Smooth muscle cell (in vitro differentiated cells): ENCODE data around the gene ZSCAN5A. TPM values are rescaled to one million over a fixed set of nuclear protein-coding genes. Genes with fewer than 3 reads are reported as not detected.
"Not testable (repeated sequence)": the region's sequence is repeated elsewhere in the genome, so short reads cannot be mapped to it uniquely, and the experiment has no call there.

Source experiments
- DNase-seq: peaks from one replicate; lab custom pipeline; 2025; ENCODE audit not compliant: unreplicated experiment; lab: John Stamatoyannopoulos, UW
- H2AFZ ChIP-seq: fragments of 200-600 bp; sonication (generic); 2 replicates; pipeline ENCODE4 v1.6.0; 2016; ENCODE audit warnings: antibody characterized with exemption, low read depth, mild to moderate bottlenecking
- H3F3A ChIP-seq: fragments of 200-600 bp; sonication (generic); 2 replicates; pipeline ENCODE4 v1.6.0; 2017; ENCODE audit warnings: antibody characterized with exemption, low read depth
- H3K27ac ChIP-seq: fragments of 200-600 bp; sonication (generic); 2 replicates; pipeline ENCODE4 v1.5.1; 2016; ENCODE audit warnings: low read depth, mild to moderate bottlenecking
- H3K27me3 ChIP-seq: fragments of 200-600 bp; sonication (generic); 2 replicates; pipeline ENCODE4 v1.6.1; 2016; ENCODE audit warnings: low read depth, mild to moderate bottlenecking
- H3K36me3 ChIP-seq: fragments of 200-600 bp; sonication (generic); 2 replicates; pipeline ENCODE4 v1.5.1; 2016; ENCODE audit warnings: low read depth
- H3K4me1 ChIP-seq: fragments of 200-600 bp; sonication (generic); 2 replicates; pipeline ENCODE4 v1.5.1; 2016; ENCODE audit warnings: low read depth
- H3K4me2 ChIP-seq: fragments of 200-600 bp; sonication (generic); 2 replicates; pipeline ENCODE4 v1.6.0; 2016; ENCODE audit warnings: mild to moderate bottlenecking
- H3K4me3 ChIP-seq: fragments of 200-600 bp; sonication (generic); 2 replicates; pipeline ENCODE4 v1.5.1; 2016; ENCODE audit warnings: mild to moderate bottlenecking
- H3K79me2 ChIP-seq: fragments of 200-600 bp; sonication (generic); 2 replicates; pipeline ENCODE4 v1.6.0; 2016; ENCODE audit warnings: low read depth, mild to moderate bottlenecking
- H3K9ac ChIP-seq: fragments of 200-600 bp; sonication (generic); 2 replicates; pipeline ENCODE4 v1.6.0; 2016; ENCODE audit warnings: low read depth
- H3K9me3 ChIP-seq: fragments of 200-600 bp; sonication (generic); replicated peaks from 2 replicates; pipeline ENCODE4 v1.5.1; 2016; ENCODE audit warnings: low read depth
- H4K20me1 ChIP-seq: fragments of 200-600 bp; sonication (generic); 2 replicates; pipeline ENCODE4 v1.6.0; 2016; ENCODE audit warnings: low read depth
- CTCF ChIP-seq: fragments of 200-600 bp; sonication (generic); IDR thresholded peaks from 2 replicates; pipeline ENCODE4 v1.5.1; 2017; ENCODE audit warnings: borderline replicate concordance, mild to moderate bottlenecking, antibody characterized with exemption; ENCODE audit not compliant: insufficient read depth, poor library complexity, severe bottlenecking
- WGBS: methylation state at CpG from one replicate; pipeline ENCODE4 v1.1.7; 2016; ENCODE audit warnings: low lambda C conversion rate; 5-methylcytosine and 5-hydroxymethylcytosine counted together
- polyA plus RNA-seq: library from polyadenylated mRNA; unstranded; fragments of >200 nt; fragmentation: Nextera tagmentation; extraction: Ambion mirVana; gene quantifications from 2 replicates; pipeline ENCODE4 v1.2.1, GENCODE V29; 2016
- total RNA-seq: library from RNA; depleted of rRNA; stranded (reverse); fragments of >200 nt; gene quantifications from 2 replicates; pipeline ENCODE4 v1.2.3, GENCODE V29; 2014

ZSCAN5A gene
- total and polyA plus RNA-seq, 2 experiments from 2014 or later, result 4.7 to 5.3 TPM

DNA sequence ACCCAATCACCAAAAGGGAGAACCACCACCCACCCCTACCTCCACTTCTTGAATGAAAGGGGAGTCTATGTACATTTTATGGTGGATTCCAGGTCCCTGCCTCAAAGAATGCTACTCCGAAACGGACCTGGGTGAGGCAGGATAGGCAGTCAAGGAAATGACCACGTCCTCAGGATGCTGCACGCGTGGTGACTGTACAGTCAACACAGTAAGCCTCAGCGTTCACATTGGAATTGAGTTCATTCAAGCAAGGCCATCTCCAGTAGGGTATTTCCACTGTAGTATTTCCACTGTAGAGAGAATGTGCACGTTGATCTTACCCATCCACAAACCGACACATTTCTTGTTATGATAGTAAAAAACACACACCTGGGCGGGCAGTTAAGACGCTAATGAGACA lies 95.7 kb downstream of the ZSCAN5A start:
- WGBS, result 92% methylated on average over 10 of the region's 10 CpGs

DNA sequence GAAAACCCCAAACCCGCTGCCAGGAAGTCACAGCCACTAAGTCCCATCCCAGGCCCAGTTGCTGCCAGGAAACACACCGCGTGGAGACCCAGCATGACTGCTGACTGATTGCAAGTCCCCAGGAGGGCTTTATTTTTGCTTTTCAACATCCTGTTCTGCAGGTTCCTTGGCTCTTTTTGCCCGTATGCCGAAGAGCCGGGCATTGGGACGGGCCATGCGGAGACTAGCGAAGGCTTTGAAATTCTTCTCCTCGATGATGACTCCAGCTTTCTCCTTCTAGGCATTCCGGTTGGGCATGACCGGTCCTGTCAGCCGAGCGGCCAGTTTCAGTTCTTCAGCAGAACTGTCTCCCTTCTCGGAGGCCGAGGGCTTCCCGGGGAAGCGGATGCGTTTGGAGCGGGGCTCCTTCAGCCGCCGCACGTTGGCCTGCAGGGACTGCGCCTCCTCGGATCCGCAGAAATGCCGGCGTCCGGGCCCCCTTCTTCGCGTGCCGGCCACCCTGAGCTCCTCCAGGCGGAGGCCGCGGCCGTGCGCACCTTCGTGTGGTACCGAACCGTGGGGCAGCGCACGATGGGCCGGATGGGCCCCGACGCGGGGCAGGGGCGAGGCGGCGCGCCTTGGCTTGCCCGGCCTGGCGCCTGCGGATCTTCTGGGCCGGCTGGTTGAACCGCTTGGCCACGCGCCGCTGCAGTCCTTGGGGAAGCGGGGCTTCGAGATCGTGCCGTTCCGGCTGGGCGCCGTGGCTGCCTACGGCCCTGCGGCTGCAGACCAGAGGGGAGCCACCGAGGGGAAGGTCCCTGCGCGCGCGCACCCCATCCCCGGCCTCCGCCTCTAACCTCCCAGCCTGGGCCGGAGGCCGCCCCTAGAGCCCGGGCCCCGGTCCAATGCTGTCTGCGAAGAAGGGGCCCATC lies 97.3 kb downstream of the ZSCAN5A start:
- Histone ChIP-seq H4K20me1 (no peaks in the 10 kb centered on the region), H3K4me3 (peak overlapping the region; percentile 45), H3K4me2 (peak overlapping the region; percentile 84), H3K27me3 (no peaks in the 10 kb centered on the region), H3K9me3 (no peaks in the 10 kb centered on the region), H3K36me3 (no peaks in the 10 kb centered on the region), H3K9ac (no peak overlapping the region), H3K79me2 (no peaks in the 10 kb centered on the region), H3K4me1 (no peaks in the 10 kb centered on the region), H3K27ac (no peak overlapping the region), H2AFZ (peak overlapping the region; percentile 87), H3F3A (no peaks in the 10 kb centered on the region)
- WGBS, result 22% methylated on average over 79 of the region's 79 CpGs
- no peak for TF ChIP-seq CTCF
- no peak for DNase-seq

More for the DNA sequence above, 95.7 kb downstream of the ZSCAN5A start:
- Histone ChIP-seq H3K4me1 (no peaks in the 10 kb centered on the region), H2AFZ (no peak overlapping the region), H3K4me3 (no peak overlapping the region), H3K27me3 (no peaks in the 10 kb centered on the region), H4K20me1 (no peaks in the 10 kb centered on the region), H3K27ac (no peak overlapping the region), H3K79me2 (no peaks in the 10 kb centered on the region), H3K9ac (no peak overlapping the region), H3F3A (no peaks in the 10 kb centered on the region), H3K36me3 (no peaks in the 10 kb centered on the region), H3K9me3 (no peaks in the 10 kb centered on the region), H3K4me2 (no peak overlapping the region)
- TF ChIP-seq CTCF, result no peak
- no peak for DNase-seq

- Histone ChIP-seq H3K36me3 (no peaks in the 10 kb centered on the region), H3F3A (no peaks in the 10 kb centered on the region), H3K9me3 (no peaks in the 10 kb centered on the region), H4K20me1 (no peaks in the 10 kb centered on the region), H3K27ac (no peak overlapping the region), H3K27me3 (no peaks in the 10 kb centered on the region), H3K4me3 (no peak overlapping the region), H3K4me2 (no peak overlapping the region), H3K9ac (no peak overlapping the region), H3K4me1 (no peaks in the 10 kb centered on the region), H3K79me2 (no peaks in the 10 kb centered on the region), H2AFZ (no peak overlapping the region)
- no peak for TF ChIP-seq CTCF
- DNase-seq, result no peak
- WGBS, result 65% methylated on average over 4 of the region's 4 CpGs
These were observed 102.9 kb downstream of the ZSCAN5A start for GRCh38 chr19:56211718-56212117.

DNA sequence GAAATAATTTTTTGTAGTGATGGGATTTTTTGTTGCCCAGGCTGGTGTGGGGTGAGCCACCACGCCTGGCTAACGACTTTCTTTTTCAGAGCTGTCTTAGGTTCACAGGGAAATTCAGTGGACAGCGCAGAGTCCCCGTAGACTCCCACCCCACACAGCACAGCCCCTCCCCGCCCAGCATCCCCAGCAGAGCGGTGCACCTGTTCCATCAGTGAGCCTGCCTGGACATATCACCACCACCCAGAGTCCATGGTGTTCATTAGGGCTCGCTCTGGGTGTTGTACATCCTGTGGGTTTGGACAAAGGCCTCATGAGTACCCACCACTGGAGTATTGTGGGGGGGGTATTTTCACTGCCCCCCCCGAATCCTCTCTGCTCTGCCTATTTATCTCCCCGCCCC lies 104.6 kb downstream of the ZSCAN5A start:
- not testable (repeated sequence) for H3K27me3 ChIP-seq, H3K9ac ChIP-seq, H3K27ac ChIP-seq, H3K9me3 ChIP-seq, H3F3A ChIP-seq, H3K79me2 ChIP-seq, DNase-seq, H3K4me3 ChIP-seq, H3K36me3 ChIP-seq, H3K4me1 ChIP-seq, H4K20me1 ChIP-seq, H3K4me2 ChIP-seq, H2AFZ ChIP-seq
- 91% methylated on average over 9 of the region's 9 CpGs for WGBS
